Measurements from ENCODE around the gene SLC41A3. TPM values are rescaled to one million over a fixed set of nuclear protein-coding genes. Genes with fewer than 3 reads are reported as not detected.

SLC41A3 gene
- total and polyA plus RNA-seq, 2 experiments from 2014 or later: 19.8 to 56.0 TPM

- no peaks in the 10 kb centered on the region for H3K36me3 ChIP-seq (ENCODE audit: low read depth)
- no peak overlapping the region for H3K27ac ChIP-seq
- no peak overlapping the region for H3K4me3 ChIP-seq
- WGBS, 2 experiments (ENCODE audit: low coverage in 1 of 2, low lambda C conversion rate in 2 of 2, missing lambda C conversion rate in 2 of 2): 83 to 84% methylated on average over 3 of the region's 3 CpGs
- TF ChIP-seq EZH2phosphoT487 (IDR thresholded peaks at IDR 0.05; ENCODE audit: insufficient read depth, low read depth): no peak
- TF ChIP-seq EZH2 (IDR thresholded peaks at IDR 0.05; ENCODE audit: insufficient read depth, poor library complexity, severe bottlenecking): no peak
- no peaks in the 10 kb centered on the region for H4K20me1 ChIP-seq (ENCODE audit: insufficient read depth)
- no peaks in the 10 kb centered on the region for H3K9me2 ChIP-seq (ENCODE audit: insufficient read depth)
- H2AFZ ChIP-seq: no peak overlapping the region
- H3K9ac ChIP-seq: no peak overlapping the region
- H3F3A ChIP-seq (ENCODE audit: insufficient read depth): no peaks in the 10 kb centered on the region
- no peaks in the 10 kb centered on the region for H3K79me2 ChIP-seq (ENCODE audit: insufficient read depth)
- H3K4me2 ChIP-seq (ENCODE audit: unreplicated experiment): no peak overlapping the region
- H3K9me3 ChIP-seq (ENCODE audit: low read depth): no peaks in the 10 kb centered on the region
- H3K4me1 ChIP-seq (ENCODE audit: insufficient read depth): no peaks in the 10 kb centered on the region
- H3K27me3 ChIP-seq (replicated peaks; ENCODE audit: insufficient read depth): no peaks in the 10 kb centered on the region
- in situ Hi-C loops (cut with MboI): no loop called here
- no peak for DNase-seq
Observed at GRCh38 chr3:126065876-126066275, 18.0 kb downstream of the SLC41A3 start.

GRCh38 chr3:126064627-126065258, 19.2 kb downstream of the SLC41A3 start:
- no peaks in the 10 kb centered on the region for H3K79me2 ChIP-seq (ENCODE audit: insufficient read depth)
- no peaks in the 10 kb centered on the region for H3F3A ChIP-seq (ENCODE audit: insufficient read depth)
- TF ChIP-seq EZH2phosphoT487 (IDR thresholded peaks at IDR 0.05; ENCODE audit: insufficient read depth, low read depth) (no peak), EZH2 (IDR thresholded peaks at IDR 0.05; ENCODE audit: insufficient read depth, poor library complexity, severe bottlenecking) (no peak)
- in situ Hi-C loops (cut with MboI): no loop called here
- H2AFZ ChIP-seq: no peak overlapping the region
- H3K9me3 ChIP-seq (ENCODE audit: low read depth): no peaks in the 10 kb centered on the region
- H3K27ac ChIP-seq: no peak overlapping the region
- 67 to 70% methylated on average over 10 of the region's 10 CpGs for WGBS, 2 experiments (ENCODE audit: low coverage in 1 of 2, low lambda C conversion rate in 2 of 2, missing lambda C conversion rate in 2 of 2)
- H4K20me1 ChIP-seq (ENCODE audit: insufficient read depth): no peaks in the 10 kb centered on the region
- no peaks in the 10 kb centered on the region for H3K27me3 ChIP-seq (replicated peaks; ENCODE audit: insufficient read depth)
- H3K4me2 ChIP-seq (ENCODE audit: unreplicated experiment): no peak overlapping the region
- no peak overlapping the region for H3K9ac ChIP-seq
- no peaks in the 10 kb centered on the region for H3K4me1 ChIP-seq (ENCODE audit: insufficient read depth)
- DNase-seq: no peak
- no peaks in the 10 kb centered on the region for H3K36me3 ChIP-seq (ENCODE audit: low read depth)
- no peak overlapping the region for H3K4me3 ChIP-seq
- H3K9me2 ChIP-seq (ENCODE audit: insufficient read depth): no peaks in the 10 kb centered on the region

- Histone ChIP-seq H3K4me2 (ENCODE audit: unreplicated experiment) (no peak overlapping the region), H3K9ac (no peak overlapping the region), H2AFZ (no peak overlapping the region), H3K9me3 (ENCODE audit: low read depth) (no peaks in the 10 kb centered on the region), H3K27ac (no peak overlapping the region), H3K27me3 (replicated peaks; ENCODE audit: insufficient read depth) (no peaks in the 10 kb centered on the region), H4K20me1 (ENCODE audit: insufficient read depth) (no peaks in the 10 kb centered on the region), H3K36me3 (ENCODE audit: low read depth) (no peaks in the 10 kb centered on the region), H3K79me2 (ENCODE audit: insufficient read depth) (no peaks in the 10 kb centered on the region), H3K4me1 (ENCODE audit: insufficient read depth) (no peaks in the 10 kb centered on the region), H3K4me3 (no peak overlapping the region), H3F3A (ENCODE audit: insufficient read depth) (no peaks in the 10 kb centered on the region), H3K9me2 (ENCODE audit: insufficient read depth) (no peaks in the 10 kb centered on the region)
- in situ Hi-C loops (cut with MboI): no loop called here
- TF ChIP-seq EZH2phosphoT487 (IDR thresholded peaks at IDR 0.05; ENCODE audit: insufficient read depth, low read depth) (no peak), EZH2 (IDR thresholded peaks at IDR 0.05; ENCODE audit: insufficient read depth, poor library complexity, severe bottlenecking) (no peak)
- WGBS, 2 experiments (ENCODE audit: low coverage in 1 of 2, low lambda C conversion rate in 2 of 2, missing lambda C conversion rate in 2 of 2): 86 to 92% methylated on average over 7 to 8 of the region's 8 CpGs
- DNase-seq: no peak
Observed at GRCh38 chr3:126063358-126063965, 20.5 kb downstream of the SLC41A3 start.

GRCh38 chr3:126061301-126062032, 22.5 kb downstream of the SLC41A3 start:
- Histone ChIP-seq H3K4me1 (ENCODE audit: insufficient read depth) (no peaks in the 10 kb centered on the region), H3K27ac (no peak overlapping the region), H3K9me2 (ENCODE audit: insufficient read depth) (no peaks in the 10 kb centered on the region), H2AFZ (no peak overlapping the region), H3K4me3 (no peak overlapping the region), H3K9ac (no peak overlapping the region), H3K27me3 (replicated peaks; ENCODE audit: insufficient read depth) (no peaks in the 10 kb centered on the region), H3F3A (ENCODE audit: insufficient read depth) (no peaks in the 10 kb centered on the region), H3K9me3 (ENCODE audit: low read depth) (no peaks in the 10 kb centered on the region), H3K36me3 (ENCODE audit: low read depth) (no peaks in the 10 kb centered on the region), H3K4me2 (ENCODE audit: unreplicated experiment) (no peak overlapping the region), H3K79me2 (ENCODE audit: insufficient read depth) (no peaks in the 10 kb centered on the region), H4K20me1 (ENCODE audit: insufficient read depth) (no peaks in the 10 kb centered on the region)
- TF ChIP-seq EZH2 (IDR thresholded peaks at IDR 0.05; ENCODE audit: insufficient read depth, poor library complexity, severe bottlenecking) (no peak), EZH2phosphoT487 (IDR thresholded peaks at IDR 0.05; ENCODE audit: insufficient read depth, low read depth) (no peak)
- WGBS, 2 experiments (ENCODE audit: low coverage in 1 of 2, low lambda C conversion rate in 2 of 2, missing lambda C conversion rate in 2 of 2): 84% methylated on average over 8 of the region's 8 CpGs
- no peak for DNase-seq
- in situ Hi-C loops (cut with MboI): no loop called here
